ENCODE results near the gene FBLN7. TPM values are rescaled to one million over a fixed set of nuclear protein-coding genes. Genes with fewer than 3 reads are reported as not detected.

Gene FBLN7
- total RNA-seq, 1 donor from 2014 or later: 0.60 TPM

DNA sequence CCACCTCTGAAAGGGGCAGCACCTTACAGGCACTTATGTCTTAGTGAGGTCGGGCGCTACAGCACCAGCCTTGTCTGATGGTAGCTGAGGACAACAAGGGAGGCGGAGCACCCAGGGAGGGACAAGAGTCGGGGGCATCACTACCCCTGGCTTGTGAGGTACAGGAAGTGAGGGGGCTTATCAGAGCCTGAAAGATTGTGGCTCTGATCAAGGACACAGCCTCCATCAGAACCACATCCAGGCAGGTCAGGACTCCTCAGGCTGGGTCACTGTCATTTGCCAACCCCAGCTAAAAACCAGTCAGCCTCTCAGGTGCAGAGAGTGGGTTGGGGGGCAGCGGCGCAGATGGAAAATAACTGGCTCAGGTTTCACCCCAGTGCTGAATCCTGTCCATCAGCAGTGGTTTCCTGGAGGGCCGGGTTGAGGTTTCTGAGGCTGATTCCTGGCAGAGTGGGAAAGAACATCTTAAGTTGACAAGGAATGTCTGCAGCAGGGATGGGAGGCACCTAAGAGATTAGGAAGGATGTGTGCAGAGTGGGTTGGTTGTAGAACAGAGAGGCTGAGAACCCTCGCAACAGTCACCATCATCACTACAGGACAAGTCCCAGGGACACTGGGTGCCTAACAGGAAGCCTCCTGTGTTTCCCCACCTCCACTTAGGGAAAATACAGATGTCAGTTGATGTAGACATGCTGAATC lies 45.3 kb downstream of the FBLN7 start:
- no peak overlapping the region for H3K27ac ChIP-seq (replicated peaks)
- no peaks in the 10 kb centered on the region for H3K9me3 ChIP-seq (replicated peaks)
- H3K4me3 ChIP-seq: no peak overlapping the region
- TF ChIP-seq, protein P1, sequence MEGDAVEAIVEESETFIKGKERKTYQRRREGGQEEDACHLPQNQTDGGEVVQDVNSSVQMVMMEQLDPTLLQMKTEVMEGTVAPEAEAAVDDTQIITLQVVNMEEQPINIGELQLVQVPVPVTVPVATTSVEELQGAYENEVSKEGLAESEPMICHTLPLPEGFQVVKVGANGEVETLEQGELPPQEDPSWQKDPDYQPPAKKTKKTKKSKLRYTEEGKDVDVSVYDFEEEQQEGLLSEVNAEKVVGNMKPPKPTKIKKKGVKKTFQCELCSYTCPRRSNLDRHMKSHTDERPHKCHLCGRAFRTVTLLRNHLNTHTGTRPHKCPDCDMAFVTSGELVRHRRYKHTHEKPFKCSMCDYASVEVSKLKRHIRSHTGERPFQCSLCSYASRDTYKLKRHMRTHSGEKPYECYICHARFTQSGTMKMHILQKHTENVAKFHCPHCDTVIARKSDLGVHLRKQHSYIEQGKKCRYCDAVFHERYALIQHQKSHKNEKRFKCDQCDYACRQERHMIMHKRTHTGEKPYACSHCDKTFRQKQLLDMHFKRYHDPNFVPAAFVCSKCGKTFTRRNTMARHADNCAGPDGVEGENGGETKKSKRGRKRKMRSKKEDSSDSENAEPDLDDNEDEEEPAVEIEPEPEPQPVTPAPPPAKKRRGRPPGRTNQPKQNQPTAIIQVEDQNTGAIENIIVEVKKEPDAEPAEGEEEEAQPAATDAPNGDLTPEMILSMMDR (IDR thresholded peaks at IDR 0.05; ENCODE audit: borderline replicate concordance): no peak
- intact Hi-C loops (cut with micrococcal nuclease): no loop called here
- H3K4me1 ChIP-seq: no peaks in the 10 kb centered on the region
- no peak for DNase-seq
- H3K36me3 ChIP-seq: no peaks in the 10 kb centered on the region
- H3K27me3 ChIP-seq (ENCODE audit: low read depth): peaks cover 42% of the 10 kb centered on the region

DNA sequence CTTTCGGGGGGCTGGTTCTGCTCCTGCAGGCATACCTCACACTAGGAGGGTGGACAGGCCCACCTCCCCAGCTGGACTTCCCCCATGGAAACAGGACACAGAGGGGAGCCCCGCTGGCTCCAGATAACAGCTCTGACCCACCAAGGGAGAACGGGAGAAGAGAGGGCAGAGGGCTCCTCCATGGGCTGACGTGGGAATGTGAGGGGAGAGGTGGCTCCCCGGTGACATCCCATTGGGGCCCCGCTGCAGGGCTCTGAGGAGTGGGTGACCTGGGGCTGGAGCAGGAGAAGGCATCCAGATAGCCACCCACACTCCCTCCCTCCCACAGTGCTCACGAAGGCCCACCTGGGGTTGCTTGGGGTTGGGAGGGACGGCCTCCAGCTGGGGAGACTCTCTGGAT lies 45.9 kb downstream of the FBLN7 start:
- no peaks in the 10 kb centered on the region for H3K36me3 ChIP-seq
- H3K27ac ChIP-seq (replicated peaks): no peak overlapping the region
- intact Hi-C loops (cut with micrococcal nuclease): no loop called here
- DNase-seq: no peak
- H3K4me3 ChIP-seq: no peak overlapping the region
- TF ChIP-seq, protein P1 (IDR thresholded peaks at IDR 0.05; ENCODE audit: borderline replicate concordance): no peak
- no peaks in the 10 kb centered on the region for H3K9me3 ChIP-seq (replicated peaks)
- H3K4me1 ChIP-seq: no peaks in the 10 kb centered on the region
- peaks cover 36% of the 10 kb centered on the region for H3K27me3 ChIP-seq (ENCODE audit: low read depth)

DNA sequence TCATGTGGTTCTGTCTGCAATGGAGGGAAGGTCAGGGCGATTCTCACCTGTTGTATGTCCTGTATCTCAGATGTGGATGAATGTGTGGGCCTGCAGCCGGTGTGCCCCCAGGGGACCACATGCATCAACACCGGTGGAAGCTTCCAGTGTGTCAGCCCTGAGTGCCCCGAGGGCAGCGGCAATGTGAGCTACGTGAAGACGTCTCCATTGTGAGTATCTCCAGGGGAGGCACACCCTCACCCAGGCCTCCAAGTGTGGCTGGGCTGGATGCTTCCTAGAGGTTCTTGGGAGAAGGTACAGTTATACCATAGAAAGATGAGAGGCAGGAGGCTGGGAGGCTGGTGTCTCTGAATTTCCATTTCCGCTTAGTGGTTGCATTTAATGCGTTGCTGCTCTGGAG lies 46.9 kb downstream of the FBLN7 start:
- no peaks in the 10 kb centered on the region for H3K36me3 ChIP-seq
- DNase-seq: no peak
- TF ChIP-seq, protein P1 (IDR thresholded peaks at IDR 0.05; ENCODE audit: borderline replicate concordance): no peak
- no peak overlapping the region for H3K27ac ChIP-seq (replicated peaks)
- no peaks in the 10 kb centered on the region for H3K9me3 ChIP-seq (replicated peaks)
- intact Hi-C loops (cut with micrococcal nuclease): no loop called here
- peaks cover 27% of the 10 kb centered on the region for H3K27me3 ChIP-seq (ENCODE audit: low read depth)
- H3K4me1 ChIP-seq: no peaks in the 10 kb centered on the region
- no peak overlapping the region for H3K4me3 ChIP-seq

DNA sequence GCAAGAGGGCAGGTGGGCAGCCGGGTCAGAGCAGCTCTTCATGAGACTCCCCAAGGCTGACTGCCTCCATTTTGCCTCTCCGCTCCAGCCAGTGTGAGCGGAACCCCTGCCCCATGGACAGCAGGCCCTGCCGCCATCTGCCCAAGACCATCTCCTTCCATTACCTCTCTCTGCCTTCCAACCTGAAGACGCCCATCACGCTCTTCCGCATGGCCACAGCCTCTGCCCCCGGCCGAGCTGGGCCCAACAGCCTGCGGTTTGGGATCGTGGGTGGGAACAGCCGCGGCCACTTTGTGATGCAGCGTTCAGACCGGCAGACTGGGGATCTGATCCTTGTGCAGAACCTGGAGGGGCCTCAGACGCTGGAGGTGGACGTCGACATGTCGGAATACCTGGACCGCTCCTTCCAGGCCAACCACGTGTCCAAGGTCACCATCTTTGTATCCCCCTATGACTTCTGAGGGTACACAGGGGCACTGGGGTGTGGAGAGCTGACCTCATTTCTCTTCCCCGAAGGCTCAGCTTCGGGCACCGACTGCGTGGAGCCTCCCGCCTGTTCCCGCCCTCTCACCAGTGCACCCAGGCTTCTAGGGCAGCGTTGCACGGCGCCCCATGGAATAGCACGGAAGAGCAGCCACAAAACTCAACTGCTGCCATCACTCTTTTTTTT lies 49.0 kb downstream of the FBLN7 start:
- Histone ChIP-seq H3K27me3 (ENCODE audit: low read depth) (peaks cover 6% of the 10 kb centered on the region), H3K27ac (replicated peaks) (no peak overlapping the region), H3K9me3 (replicated peaks) (no peaks in the 10 kb centered on the region), H3K4me1 (no peaks in the 10 kb centered on the region), H3K36me3 (no peaks in the 10 kb centered on the region), H3K4me3 (no peak overlapping the region)
- intact Hi-C loops (cut with micrococcal nuclease): no loop called here
- TF ChIP-seq, protein P1 (IDR thresholded peaks at IDR 0.05; ENCODE audit: borderline replicate concordance): no peak
- DNase-seq: no peak

DNA sequence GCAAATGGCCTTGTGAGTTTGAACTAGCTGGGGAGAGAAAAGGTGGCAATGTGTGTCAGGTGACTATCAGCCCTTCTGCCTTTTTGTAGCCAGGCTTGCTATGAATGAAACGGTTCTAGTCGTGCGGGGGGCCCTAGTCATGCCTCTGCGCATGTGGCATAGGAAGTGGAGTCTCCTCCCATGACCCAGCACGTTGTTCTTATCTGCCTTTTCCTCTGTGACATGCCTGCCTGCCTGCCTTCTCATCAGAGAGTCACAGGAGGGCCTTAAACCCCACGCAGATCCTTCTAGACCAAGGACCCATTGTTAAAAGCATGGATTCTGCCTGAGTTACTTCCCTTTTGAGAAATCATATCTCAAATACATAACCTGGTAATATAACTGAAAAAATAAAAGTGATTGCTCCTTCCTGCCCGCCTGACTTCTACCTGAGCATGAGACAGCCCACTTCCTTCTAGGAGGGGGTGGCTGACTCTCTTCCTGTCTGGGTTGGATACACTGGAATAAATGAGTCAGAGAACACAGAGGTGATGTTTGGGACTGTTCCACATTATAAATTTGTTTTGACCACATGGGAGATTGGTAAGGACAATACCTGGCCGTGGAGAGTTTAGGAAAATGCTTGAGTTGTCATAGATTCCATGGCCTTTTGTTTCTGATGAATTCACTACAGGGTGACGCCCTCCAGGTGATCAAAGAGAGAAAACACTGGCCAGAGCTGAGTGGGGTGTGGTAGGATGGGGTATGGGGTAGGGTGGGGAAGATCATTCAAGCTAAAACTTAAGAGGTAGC lies 49.8 kb downstream of the FBLN7 start:
- Histone ChIP-seq H3K4me1 (no peaks in the 10 kb centered on the region), H3K4me3 (no peak overlapping the region), H3K27me3 (ENCODE audit: low read depth) (peaks cover 4% of the 10 kb centered on the region), H3K36me3 (no peaks in the 10 kb centered on the region), H3K27ac (replicated peaks) (no peak overlapping the region), H3K9me3 (replicated peaks) (no peaks in the 10 kb centered on the region)
- DNase-seq: no peak
- TF ChIP-seq, protein P1 (IDR thresholded peaks at IDR 0.05; ENCODE audit: borderline replicate concordance): no peak
- intact Hi-C loops (cut with micrococcal nuclease): no loop called here

Measured in left ventricle myocardium inferior (tissue), 1 donor.